ENCODE data around the gene NLK.

NLK gene

DNA sequence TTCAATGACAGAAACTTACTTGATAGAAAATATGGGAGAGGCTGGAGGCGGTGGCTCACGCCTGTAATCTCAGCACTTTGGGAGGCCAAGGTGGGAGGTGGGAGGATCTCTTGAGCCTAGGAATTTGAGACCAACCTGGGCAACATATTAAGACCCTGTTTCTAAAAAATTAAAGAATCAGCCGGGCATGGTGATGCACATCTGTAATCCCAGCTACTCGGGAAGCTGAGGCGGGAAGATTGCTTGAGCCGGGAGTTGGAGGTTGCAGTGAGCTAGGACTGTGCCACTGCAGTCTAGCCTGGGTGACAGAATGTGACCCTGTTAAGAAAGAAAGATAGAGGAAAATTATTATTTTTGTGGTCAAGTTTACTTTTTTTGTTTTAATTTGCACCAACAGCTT, 2.1 kb upstream of the NLK start:
- no peak for DNase-seq (ENCODE audit: low read depth, low spot score)

DNA sequence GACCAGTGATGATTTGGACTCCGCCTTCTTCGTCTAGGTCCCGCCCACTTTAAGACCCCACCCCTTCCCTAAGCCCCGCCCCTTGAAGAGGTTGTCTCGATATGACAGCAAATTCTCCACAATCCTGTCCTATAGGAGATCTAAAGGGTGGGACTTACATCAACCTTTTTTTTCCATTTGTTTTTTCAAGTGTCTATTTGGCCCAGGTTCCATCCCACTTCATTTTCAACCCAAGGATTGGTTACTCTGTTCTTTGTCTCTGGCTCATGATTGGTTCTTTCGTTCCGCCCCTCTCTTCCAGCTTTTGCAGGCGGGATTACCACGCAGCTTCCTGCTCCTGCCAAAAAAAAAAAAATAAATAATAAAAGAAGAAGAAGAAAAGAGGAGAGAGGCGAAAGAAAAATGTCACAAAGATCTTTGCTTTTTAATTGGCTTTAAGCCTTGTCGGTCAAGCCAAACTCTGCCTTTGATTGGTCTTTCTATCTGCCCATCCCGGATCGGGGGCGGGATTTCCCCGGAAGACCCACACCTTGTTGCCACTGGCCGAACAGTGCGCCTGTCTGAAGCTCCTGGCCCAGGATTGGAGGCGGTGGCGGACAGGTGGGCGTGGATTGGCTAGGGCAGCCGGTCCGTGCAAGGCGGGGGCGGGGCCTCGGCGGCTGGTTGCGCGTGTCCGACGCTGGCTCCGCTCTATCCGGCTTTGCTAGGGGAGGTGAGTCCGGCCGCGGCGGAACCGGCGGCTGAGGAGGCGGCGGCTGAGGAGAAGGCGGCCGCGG, 1.2 kb upstream of the NLK start:
- DNase-seq (ENCODE audit: low read depth, low spot score), result peak; percentile 100

GRCh38 chr17:28041844-28042656, 427 bp upstream of the NLK start:
- DNase-seq (ENCODE audit: low read depth, low spot score), result no peak

- no peak for DNase-seq (ENCODE audit: low read depth, low spot score)
Measured at GRCh38 chr17:28042721-28043291, 329 bp downstream of the NLK start.

GRCh38 chr17:28043296-28043695, 819 bp downstream of the NLK start:
- DNase-seq (ENCODE audit: low read depth, low spot score), result no peak

DNA sequence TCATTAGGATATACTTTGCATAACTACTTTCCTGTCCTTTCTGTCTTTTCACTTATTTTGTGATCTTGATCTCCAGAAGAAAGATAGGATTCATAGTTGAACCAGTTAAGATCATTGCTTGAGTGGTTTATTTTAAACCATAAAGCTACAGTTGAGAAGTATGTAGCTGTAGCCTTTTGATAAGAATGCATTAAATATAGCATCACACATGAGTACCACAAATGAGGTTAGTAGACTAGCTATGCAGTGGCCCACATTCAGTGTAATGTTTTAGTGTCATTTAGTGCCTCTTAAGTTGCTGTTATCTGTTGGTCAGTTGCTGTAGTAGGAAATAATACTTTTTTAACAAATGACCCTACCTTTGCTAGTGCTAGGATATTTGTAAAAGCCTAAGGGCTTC, 1.3 kb downstream of the NLK start:
- no peak for DNase-seq (ENCODE audit: low read depth, low spot score)

DNA sequence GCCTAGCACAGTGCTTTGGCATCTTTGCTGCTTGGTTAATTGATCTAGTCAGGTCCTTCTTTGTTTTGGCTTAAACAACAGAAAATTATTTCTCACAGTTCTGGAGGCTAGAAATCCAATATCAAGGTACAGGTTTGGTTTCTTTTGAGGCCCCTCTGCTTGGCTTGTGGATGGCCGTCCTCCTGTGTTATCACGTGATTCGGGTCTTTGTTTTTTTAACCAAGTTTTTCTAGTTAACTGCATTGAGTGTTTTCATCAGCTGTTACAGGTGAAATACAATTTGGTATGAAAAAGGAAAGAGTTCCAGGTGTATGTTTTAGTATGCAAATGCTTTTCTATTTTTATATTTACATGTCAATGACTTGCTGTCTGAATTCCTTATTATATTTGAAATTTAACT, 2.8 kb downstream of the NLK start:
- DNase-seq (ENCODE audit: low read depth, low spot score), result no peak

DNA sequence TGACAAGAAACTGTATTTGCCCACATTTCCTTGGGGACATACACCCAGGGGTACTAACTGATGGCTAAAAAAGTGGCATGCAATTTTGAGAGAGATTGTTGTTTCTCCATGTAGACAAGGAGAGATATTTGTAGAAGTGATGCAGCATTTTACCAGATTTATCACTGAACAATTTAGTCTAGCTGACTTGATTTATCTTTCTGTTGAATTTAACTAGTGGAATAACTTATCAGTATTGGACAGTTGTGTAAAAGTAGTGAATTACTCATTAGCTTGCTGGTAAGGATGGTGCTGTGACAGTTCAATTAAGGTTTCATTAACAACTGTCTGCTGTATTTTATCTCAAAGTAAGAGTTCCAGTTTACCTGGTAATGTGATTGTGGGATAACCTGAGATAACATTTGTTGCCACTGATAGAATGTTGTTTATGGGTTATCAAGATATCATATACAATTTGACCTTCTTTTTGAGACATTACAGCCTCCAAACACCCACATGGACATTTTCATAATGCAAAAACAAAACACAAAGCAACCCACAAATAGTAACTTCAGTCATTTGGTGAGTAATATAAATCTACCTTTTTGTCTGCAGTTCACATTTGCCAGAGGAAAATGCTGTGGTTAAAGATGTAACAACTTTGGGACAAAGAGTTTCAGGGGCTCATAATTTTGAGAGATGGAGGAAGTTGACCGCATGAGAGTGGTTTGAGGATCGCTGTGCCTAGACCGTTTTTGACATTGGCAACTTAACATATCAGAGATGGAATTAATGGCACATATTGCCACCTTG, 3.8 kb downstream of the NLK start:
- no peak for DNase-seq (ENCODE audit: low read depth, low spot score)

- no peak for DNase-seq (ENCODE audit: low read depth, low spot score)
Measured at GRCh38 chr17:28047806-28048205, 5.3 kb downstream of the NLK start.

- no peak for DNase-seq (ENCODE audit: low read depth, low spot score)
Measured at GRCh38 chr17:28049071-28049470, 6.6 kb downstream of the NLK start.

GRCh38 chr17:28053044-28053670, 10.7 kb downstream of the NLK start:
- no peak for DNase-seq (ENCODE audit: low read depth, low spot score)

DNA sequence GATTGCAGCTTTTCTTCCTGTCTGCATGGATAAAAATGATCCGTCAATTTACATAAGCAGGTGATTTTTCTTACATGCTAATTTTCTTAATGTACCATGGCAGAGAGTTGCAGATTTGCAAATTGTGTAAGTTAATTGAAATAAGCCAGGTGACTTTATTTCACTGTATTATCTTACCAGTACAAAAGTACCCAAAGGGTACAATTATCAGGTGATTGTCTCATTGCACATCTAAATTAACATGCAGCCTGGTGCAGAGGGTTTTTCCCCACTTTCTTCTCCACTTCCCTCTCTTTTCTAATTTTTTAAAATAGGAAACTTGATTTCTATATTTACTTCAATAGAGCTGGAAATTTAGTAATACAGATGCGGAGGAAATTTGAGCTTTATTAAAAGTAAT, 11.2 kb downstream of the NLK start:
- no peak for DNase-seq (ENCODE audit: low read depth, low spot score)

DNA sequence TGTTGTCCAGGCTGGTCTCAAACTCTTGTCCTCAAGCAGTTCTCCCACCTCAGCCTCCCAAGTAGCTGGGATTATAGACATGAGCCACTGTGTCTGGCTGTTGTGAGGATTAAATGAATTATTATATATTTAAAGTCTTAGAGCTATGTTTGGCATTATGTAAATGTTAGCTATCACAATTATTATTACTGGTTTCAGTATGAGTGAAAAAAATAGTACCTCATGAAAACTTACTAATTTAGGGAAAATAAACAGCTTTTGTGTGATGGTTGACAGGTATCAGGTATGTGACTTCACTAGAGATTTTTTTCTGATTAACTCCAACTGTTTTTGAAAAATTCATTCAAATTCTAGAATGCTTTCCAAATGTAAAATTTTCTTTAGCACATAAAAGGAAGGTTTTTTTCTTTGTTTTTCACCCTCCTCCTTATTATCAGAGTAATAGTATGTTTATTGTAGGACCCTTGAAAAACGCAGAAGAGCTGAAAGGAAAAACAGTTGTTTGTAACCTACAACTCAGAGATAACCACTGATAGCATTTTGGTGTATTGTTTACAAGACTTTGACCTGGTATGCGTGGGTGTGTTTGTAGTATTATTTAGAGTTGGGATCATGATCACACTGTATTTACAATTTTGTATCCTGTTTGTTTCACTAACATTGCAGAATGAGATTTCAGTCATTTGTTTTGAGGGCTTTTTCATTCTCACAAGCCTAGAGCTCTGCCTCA, 13.2 kb downstream of the NLK start:
- DNase-seq (ENCODE audit: low read depth, low spot score), result no peak

GRCh38 chr17:28056276-28056620, 13.8 kb downstream of the NLK start:
- DNase-seq (ENCODE audit: low read depth, low spot score), result no peak

DNA sequence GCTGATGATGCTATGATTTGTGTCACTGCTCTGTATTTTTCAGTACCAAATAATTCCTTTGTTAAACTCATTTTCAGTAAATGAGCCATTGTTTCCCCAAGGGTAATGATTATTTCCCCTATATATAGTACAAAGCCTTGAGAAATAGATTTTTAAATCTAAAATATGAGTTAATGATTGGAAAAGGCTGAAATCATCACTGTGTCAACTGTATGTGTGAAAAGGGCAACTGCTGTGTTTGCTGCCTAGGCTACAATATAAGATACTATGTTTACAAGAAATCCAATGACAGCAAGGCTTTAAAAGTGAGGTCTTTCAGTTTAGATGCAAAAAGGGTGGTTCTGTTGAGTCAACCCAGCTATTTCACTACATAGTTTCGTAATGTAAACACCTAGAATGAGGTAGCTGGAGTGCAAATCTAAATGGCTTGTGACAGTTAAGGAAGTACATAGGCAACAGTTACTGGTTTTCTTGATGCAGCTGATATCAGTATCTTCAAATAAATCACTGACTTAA, 15.3 kb downstream of the NLK start:
- no peak for DNase-seq (ENCODE audit: low read depth, low spot score)

DNA sequence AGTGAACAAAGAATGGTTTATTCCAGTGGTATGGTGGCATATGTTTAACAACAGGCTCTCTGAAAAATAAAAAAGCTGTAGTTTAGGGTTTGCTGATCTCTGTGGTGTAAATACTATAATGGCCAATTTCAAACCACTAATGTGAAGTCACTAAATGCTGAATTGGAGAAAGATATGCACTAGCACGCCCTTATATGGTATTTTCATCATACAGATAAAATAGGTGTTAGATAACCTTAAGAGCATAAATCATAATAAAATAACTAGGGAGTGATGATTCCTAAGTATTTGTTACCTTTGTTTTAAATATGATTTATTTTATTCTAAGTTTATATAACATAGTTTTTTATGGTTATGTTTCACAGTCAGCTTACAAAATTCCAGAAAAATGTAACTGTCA, 17.2 kb downstream of the NLK start:
- DNase-seq (ENCODE audit: low read depth, low spot score), result no peak

GRCh38 chr17:28065706-28066105, 23.2 kb downstream of the NLK start:
- DNase-seq (ENCODE audit: low read depth, low spot score), result no peak

- no peak for DNase-seq (ENCODE audit: low read depth, low spot score)
Measured at GRCh38 chr17:28069061-28069460, 26.6 kb downstream of the NLK start.

DNA sequence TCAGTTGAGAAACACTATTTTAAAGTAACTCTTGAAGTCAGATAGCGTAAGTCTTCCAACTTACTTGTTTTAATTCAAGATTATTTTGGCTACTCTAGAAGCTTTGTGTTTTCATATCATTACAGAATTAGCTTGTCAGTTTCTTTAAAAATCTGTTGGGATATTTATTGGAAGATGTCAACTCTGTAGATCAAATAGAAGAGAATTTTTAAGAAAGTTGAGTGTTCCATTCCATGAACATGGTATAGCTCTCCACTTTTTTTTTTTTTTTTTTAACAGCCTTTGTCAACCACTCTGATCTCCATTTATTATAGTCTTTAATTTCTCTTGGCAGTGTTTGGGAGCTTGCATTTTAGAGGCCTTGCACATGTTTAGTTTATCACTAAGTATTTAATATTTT, 28.7 kb downstream of the NLK start:
- no peak for DNase-seq (ENCODE audit: low read depth, low spot score)

DNA sequence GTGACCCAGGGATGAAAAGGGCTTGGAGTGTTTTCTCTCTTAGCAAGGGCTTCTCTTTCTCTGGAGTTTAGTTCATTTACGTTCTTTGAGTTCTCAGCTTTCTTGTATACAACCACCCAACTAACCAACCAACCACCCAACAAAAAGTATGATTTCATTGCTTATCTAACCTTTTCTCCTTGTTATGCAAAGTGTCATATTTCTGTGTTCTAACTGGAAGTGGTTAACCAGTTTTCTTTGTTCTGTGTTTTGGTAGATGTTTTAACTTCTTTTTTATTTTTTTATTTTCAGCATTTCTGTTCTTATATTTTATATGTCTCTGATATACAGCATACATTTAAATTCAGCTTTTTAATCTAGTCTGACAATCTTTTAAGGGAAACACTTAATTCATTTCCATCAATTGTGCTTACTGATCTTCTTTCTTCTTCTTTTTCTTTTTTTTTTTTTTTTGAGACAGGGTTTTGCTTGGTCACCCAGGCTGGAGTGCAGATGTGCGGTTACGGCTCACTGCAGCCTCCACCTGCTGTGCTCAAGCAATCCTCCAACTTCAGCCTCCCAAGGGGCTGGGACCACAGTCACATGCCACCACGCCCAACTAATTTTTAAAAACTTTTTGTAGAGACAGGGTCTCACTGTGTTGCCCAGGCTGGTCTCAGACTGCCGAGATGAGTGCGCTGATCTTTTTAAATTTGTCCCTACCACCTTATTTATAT, 29.6 kb downstream of the NLK start:
- peak; percentile 19 for DNase-seq (ENCODE audit: low read depth, low spot score)
